ENCODE data around the gene TUBA4B.

TUBA4B gene

DNA sequence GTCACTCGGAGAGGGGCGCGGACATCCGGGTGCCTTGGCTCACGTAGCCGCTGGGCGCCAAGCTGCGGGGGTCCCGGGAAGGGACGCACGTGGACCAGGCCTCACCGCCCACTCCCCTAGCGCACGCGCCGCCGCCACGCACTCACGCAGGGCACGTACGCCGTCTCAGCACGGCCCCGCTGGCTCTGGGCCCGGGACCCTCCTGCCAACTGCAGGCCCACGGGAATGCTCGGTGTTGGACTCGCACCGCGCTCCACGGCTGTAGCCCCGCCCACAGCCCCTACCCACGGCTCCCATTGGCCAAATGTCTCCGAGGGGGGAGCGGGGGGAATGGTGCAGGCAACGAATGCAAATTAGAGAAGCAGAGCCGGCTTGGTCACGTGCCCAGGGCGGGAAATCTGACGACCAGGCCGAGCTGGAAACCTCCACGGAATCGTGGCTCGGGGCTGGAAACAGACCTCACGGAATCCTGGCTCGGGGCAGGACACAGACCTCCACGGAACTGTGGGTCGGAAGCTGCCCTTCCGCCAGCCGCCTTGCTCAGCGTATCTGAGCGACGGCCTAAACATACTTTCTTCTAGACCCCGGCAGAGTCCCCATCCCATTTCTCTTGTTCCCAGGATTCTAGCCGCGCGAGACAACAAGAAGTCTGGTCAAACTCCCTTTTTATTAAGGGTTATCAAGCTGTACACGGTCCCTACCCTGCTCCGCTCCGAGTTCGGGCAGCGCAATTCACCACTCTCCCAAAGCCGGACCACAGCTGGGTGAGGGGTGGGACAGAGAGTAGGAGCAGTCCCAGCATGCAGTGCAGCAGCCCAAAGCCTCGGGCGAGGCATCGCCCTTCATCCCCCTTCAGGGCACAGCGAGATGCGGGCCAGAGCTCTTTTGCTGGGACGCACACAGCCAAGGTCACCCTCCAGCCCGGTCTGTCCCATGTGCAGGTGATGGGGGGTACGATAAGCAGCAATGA, 34.0 kb upstream of the TUBA4B start, which contains the start of gene ABCB6:
ABCB6 (minus strand) TSS at position 227 of the 970 bp plus-strand sequence. CDS start 285 bp downstream, outside the sequence.
- peak; percentile 59 to 84 (median 75) for DNase-seq

GRCh38 chr2:219219784-219220532, 33.1 kb upstream of the TUBA4B start:
- no peak for DNase-seq

- peak in 3 of 4 experiments; percentile 31 to 45 (median 39) for DNase-seq
These were observed 32.2 kb upstream of the TUBA4B start for GRCh38 chr2:219220652-219221402.

GRCh38 chr2:219221957-219222518, 31.0 kb upstream of the TUBA4B start:
- no peak for DNase-seq

GRCh38 chr2:219223831-219224610, 29.0 kb upstream of the TUBA4B start:
- no peak for DNase-seq

DNA sequence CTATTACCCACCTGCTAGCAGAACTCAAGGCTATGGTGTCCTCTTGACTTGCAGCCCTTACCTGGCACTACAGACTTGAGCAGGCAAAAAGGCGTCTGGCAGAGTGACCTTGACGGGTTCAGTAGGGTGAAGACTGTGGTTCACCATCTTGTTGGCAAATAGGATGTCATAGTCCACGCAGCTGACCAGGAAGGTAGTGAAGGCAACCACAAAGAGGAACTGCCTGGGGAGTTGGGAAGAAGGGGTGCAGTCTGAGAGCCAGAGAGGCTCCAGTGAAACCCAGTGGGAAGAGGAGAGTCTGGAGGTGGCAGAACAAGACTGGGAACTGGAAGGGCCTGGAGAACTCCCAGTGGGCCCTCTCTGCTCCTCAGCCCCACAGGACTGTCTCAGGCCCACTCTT, 27.7 kb upstream of the TUBA4B start:
- DNase-seq = peak; percentile 70 to 82 (median 82)

DNA sequence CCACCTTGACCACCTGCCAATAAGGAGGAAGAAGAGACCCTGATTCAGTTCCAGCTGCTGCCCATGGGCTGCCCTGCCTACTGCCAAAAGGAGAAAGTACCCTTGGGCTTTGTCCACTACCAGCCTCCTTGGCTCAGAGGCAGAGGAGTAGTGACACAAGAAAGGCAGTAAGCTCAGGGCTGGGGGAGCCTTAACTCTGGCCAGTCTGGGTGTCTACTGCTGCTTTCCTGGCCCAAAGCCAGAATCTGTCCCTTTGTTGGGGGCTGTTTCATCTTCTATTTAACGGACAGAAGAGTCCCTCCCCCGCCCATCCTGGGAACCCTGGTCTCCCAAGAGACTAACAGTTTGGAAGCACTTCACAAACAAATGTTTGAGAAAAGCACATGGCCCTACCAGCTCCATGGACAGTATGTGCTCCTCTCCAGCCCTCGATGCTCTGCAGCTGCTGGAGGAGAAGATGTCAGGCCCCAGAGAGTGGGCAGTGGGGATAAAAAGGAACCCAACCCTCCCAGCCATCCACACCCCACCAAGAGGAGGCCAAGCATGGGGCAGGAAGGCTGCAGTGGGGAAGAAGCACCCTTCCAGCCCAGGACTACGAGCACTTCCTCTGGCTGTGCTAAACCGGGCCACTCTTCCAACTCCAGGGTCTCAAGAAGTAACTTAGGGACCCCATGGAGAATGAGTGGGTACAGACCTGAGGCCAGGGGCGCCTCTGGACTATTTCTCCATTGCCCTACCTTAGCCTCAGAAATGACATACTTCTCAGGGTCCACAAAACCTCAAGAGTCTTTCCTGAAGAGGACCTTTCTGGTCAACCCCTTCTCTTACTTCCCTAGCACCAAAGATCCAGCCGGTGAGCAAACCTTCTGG, 24.8 kb upstream of the TUBA4B start:
- DNase-seq = peak; percentile 26 to 63 (median 47)

- no peak for DNase-seq
These were observed 24.1 kb upstream of the TUBA4B start for GRCh38 chr2:219228911-219229304.

DNA sequence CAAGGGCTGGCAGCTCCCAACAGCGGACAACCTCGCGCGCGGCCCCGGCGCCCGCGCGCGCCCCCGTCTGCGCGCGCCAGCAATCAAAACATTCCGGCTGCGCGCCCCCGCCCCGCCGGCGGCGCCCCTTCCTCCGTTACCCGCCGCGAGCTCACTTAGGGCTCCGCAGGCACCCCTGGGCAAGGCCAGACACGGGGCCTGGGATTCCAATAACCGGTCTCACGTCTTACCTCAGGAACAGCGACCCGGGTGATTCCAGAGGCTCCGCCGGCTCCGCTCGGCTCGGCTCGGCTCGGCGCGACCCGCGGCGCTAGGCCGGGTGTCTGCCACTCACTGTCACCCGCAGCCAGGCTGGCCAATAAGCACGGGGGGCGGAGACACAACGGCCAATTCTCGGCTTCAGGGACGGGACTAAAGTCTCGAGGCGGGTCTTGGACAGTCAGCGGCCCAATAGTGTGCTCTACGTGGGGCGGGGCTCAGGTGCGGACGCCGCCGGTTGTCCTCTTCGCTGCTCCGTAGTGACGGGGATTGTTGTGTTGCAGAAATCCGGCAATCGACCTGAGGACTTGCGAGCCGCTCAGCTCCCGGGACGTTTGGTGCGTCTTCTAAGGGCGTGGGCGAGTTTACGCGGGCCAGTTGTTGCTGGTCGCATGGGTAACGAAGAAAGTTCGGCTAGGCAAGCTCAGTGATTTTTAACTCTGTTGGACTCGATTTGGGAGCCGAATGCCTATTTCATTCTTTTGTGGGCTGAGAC, 23.6 kb upstream of the TUBA4B start, which contains the start of the genes ANKZF1 and ATG9A:
ANKZF1 (plus strand) TSS at position 502 of the 754 bp plus-strand sequence. CDS start 452 bp downstream, outside the sequence.
ATG9A (minus strand) TSS at position 332 of the 754 bp plus-strand sequence. CDS start 1,612 bp downstream, outside the sequence.
- DNase-seq = peak; percentile 99

GRCh38 chr2:219230059-219230540, 22.9 kb upstream of the TUBA4B start:
- DNase-seq = peak; percentile 45 to 71 (median 57)

- no peak for DNase-seq
These were observed 18.7 kb upstream of the TUBA4B start for GRCh38 chr2:219234331-219234730.

- peak; percentile 62 to 82 (median 72) for DNase-seq
These were observed 9.7 kb upstream of the TUBA4B start for GRCh38 chr2:219243291-219243761.

DNA sequence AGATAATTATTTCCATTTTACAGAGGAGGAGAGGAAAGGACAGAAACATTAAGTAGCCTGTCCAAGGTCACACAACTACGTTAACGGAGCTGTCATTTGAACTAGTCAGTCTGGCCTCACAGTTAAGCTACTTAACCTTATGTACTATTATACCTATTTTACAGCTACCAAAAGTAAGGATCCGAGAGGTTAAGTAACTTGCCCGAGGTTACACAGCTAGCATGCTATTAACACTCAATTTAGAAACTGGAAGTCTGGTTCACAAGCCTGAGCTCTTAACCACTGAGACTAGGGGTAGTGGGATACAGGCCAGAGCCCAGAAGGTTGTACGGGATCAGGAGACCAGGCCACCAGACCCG, 8.3 kb upstream of the TUBA4B start:
- DNase-seq = no peak

GRCh38 chr2:219245148-219245898, 7.7 kb upstream of the TUBA4B start, which contains the start of the genes GLB1L and STK16:
Gene GLB1L (minus strand): TSS chr2:219245444. CDS start chr2:219243573, 1,871 bp downstream.
Gene STK16 (plus strand): TSS chr2:219245479. CDS start chr2:219246000, 521 bp downstream.
- DNase-seq = peak; percentile 94 to 97 (median 96)

DNA sequence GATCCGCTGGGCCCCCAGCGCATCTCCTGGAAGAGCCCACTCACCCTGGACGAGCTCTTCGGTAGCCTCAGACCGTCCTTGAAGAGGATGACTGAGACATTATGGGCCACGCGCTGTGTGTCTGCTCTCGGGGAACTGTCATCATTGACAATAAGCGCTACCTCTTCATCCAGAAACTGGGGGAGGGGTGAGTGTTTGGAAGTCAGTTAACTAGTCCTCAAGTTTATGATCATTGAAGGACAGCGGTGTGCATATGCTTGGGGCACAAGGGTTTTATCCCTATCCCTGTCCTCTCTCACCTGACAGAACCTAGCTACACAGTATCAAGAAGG, 7.2 kb upstream of the TUBA4B start:
- DNase-seq = no peak

- DNase-seq = no peak
These were observed 6.5 kb upstream of the TUBA4B start for GRCh38 chr2:219246559-219246958.

GRCh38 chr2:219247678-219248642, 5.1 kb upstream of the TUBA4B start:
- peak in 2 of 4 experiments; percentile 29 to 37 for DNase-seq
